NCI-H1105 (cell line): Measurements from ENCODE around the gene AIG1.

ENCODE experiments used
- DNase-seq: peaks from one replicate; lab custom pipeline; 2025; lab: John Stamatoyannopoulos, UW

Gene AIG1

DNA sequence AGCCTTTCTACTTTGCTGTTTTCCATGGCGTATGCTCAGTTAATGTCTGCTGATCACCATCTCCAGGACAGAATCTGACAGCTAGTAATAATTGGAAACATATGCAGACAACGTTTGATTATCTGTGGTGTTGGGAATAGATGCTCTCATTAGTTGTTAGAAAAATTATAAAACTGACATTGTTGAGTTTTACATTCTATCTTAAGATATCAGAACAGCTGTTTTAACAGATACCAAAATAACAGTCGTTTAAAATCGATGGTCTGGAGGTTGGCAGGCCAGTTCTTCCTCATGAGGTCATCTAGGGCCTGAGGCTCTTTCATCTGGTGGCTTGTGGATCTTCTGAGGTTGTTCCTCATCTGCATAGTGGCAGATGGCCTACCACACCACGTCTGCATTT lies 137.6 kb downstream of the AIG1 start:
- no peak for DNase-seq

DNA sequence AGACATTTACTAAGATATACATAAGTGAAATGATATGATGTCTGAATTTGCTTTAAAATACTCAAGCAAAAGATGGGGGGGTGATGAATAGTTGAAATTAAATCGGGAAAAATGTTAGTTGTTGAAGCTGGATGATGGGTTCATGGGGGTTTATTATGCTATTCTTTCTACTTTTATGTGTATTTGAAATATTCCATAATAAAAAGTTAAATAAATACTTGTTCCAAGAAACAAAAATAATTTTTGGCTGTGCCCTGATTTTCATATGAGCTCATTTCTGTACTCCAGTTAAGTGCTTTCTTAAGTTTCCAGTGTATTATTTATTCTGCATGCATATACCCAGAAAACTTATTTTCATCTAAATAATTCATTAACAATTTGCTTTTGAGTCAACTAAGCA lies 138.6 kb downstream of the AIG1 start:
- no peak for DNase-seq

DNA sequence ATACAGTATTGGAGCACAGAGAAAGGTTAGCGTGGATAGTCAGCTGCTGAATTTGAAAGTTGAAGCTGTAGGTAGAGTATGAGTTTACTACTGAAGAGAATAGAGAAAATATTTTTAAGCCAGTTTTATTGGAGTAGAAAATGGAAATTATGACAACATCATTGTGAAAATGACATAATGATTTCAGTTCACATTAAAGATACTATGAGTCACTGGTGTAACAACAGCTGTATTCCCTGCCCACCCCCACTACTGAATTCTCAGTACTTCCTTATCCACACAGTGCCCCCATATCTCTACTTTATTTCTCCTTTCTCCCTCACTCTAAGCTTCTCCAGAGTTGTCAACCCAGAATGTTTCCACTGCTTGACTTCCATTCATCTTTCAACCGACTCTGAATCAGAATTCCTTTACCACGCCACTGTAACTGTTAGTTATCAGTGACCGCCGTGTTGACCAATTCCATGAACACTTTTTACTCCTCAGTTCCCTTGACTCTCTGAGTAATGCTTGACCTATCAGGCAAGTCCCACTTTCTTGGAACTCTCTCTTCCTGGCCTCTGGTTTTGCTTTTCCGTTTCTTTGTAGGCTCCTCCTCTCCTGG lies 139.6 kb downstream of the AIG1 start:
- no peak for DNase-seq

DNA sequence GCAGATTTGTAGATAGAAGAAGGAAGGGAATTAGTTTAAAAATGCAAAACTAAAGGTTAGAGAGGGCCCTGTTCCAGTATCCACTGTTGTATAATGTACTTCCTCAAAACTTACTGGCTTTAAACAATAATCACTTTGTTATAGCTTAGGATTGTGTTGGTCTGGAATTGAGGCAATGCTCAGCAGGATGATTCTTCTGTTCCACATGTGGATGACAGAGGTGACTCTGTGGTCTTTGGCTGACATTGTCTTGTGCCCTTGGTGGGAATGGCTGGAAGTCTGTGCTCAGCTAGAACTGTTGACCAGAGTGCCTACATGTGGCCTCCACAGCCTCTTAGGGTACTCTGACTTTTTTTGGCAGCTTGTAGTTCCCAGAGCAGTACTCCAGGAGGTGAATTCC lies 143.4 kb downstream of the AIG1 start:
- DNase-seq: no peak

DNA sequence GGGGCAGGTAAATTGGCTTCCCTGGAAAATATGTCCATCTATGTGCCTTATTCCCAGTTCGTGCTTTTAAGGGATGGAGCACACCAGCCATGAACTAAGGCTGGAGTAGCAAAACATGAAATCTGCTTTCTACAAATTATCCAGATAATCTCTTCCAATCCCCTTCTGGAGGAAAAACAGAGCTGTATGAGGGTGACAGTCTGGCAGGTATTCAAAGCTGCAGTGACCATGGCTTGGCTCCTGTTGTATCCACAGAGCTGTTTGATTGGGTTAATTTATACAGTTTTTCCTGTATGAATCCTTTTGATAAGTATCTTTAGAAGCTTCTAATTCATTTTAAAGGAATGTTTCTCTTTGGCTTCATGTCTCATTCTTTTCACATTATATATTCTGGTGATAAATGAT lies 144.4 kb downstream of the AIG1 start:
- DNase-seq: no peak

DNA sequence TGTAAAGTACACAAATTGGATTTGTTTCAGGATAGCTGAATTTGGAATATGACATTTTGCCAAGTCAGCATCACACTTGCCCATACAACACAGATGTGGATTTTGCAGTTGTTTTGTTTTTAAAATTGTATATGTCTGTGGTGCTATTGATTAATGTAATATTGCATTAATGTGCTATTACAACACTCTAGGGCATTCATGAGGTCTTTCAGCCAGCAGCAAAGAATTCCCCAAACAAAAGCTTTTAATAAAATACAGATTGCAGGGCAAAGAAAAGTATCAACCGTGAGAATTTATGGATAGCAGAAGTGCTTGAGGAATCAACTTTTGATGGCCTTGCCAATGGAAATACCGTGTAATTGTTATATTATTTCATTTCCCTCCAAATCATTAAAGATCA lies 144.9 kb downstream of the AIG1 start:
- no peak for DNase-seq

DNA sequence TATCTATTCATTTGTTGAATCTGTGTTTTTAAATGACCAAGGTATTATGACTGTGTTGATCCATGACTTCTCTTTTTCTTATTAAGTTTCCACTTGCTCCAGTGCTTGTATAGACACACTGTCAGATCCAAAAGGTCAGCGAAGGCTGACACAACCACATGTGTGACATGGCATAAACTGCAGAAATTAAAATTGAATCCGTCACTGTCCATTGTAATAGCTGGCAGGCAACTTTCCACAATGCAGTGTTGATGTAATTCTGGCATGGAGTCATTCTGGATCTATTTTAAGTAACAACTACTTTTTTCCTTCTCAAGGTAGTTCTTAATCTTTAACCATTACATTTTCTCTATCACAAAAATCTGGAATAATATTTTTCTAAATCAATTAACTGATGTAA lies 145.3 kb downstream of the AIG1 start:
- no peak for DNase-seq

DNA sequence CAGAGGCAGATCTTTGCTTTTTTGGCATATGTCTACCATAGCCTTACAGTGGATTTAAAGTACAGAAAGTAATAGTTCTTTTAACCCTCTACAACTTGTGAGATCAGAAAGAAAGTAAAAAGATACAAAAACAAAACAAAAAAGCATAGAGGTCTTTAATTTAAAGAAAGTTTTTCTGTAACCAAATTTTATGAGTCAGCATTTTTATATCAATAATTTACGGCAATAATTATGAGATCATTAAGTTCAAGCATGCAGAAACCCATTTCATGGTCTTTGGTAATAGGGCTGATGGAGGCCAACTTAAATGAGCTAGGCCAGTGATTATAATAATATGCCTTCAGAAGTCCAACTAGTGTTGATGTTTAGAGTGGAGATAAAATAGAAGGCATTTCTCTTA lies 145.9 kb downstream of the AIG1 start:
- DNase-seq: no peak

DNA sequence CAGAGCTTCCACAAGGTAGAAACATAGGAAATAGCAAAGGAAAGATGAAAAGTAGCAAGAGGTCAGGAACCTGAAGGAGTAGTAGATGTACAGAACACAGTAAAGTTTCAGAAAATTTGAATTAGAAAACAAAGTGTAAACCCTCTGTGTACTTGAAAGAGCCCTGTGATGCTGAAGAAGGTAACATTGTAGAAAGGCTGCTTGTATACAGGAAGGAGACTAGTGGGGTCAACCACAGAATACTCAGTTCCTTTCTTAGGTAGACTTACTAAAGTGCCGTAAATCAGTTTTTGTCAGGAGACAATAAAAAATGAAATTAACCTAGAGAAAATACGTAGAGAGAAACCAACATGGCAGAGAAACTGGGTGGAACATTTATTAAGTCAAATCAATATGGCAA lies 149.7 kb downstream of the AIG1 start:
- no peak for DNase-seq

DNA sequence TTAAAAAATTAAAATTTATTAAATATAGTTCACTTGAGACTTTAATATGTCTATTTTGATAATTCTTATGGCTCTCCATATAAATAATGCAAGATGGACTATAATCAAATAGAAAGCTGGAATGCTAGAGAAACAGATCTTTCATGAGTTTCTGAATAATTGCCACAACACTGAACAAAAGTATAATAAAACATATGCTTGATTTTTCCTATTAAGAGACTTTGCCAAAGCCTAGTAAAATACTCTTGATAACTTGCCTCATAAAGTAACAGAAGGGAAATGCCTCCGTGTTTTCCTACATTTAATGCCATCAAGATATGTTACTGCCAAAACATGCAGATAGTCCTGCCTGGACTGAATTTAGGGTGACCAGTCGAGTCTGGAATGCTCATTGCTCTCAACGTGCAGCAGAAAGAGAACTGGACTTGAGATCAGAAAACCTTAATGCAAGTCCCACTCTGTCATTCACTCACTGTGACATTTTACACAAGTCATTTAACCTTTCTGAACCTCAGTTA lies 153.2 kb downstream of the AIG1 start:
- DNase-seq: no peak

DNA sequence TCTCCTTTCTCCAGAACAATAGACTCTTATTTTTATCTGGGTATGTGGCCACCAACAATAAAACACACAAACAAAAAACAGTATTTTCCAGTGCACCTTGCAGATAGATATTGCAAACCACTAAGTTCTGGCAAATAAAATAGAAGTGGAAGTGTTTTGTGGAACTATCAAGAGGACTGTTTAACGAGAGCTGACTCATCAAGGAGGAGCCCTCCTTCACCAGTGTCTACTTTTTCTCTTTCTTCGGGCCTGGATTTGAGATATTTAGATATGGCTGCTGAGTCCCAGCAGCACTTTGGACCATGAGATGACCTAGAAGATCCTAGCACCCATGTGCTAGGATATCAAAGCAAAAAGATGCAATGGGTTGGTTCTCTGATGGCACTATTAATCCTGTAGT lies 154.7 kb downstream of the AIG1 start:
- no peak for DNase-seq

DNA sequence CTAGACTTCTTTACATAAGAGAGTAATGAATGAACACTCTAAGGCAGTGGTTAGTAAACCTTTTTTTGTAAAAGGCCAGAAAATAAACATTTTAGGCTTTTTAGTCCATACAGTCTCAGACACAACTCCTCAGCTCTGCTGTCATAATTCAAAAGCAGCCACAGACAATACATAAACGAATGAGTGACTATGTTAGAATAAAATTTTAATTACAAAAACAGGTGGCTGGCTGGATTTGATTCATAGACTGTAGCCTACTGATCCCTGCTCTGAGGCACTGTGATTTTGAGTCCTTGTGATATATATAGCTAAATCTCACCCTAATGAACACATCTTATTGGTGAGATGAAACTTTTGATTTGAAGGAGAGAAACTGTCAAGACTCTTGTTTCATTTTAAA lies 155.1 kb downstream of the AIG1 start:
- no peak for DNase-seq

DNA sequence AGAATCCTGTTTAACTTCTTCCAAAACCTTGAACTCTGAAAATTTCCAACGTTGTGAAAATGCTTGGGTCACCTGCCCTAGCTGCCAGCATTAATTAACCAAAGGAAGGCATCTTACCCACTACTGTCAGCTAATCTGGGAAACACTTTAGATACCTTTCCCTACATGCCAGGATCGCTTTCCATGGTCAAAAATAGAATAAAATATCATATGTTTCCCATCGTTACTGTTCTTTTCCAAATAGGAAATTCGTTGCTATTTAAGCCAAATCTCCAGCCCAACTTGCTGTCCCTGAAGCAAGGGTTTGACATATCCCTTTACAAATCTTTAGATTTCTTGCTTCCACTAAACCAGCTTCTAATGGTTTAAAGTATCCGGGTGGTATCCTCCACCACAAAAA lies 157.5 kb downstream of the AIG1 start:
- no peak for DNase-seq

DNA sequence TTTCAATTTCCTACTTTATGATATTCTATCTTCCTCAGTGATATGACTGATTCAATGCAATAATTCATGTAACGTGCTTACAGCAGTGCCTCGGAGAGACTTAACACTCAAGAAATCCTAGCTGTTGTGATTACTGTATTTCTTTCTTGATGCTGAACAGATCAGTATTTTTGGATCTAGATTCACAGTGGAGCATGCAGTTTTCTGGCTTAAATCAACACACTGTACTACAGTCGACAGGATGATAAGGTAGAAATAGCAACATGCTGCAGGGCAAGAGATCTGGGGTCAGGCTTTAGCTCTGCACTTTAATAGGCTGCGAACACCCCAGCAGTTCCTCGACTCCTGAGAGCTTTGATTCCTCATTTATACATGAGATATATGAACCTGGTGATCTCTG lies 161.0 kb downstream of the AIG1 start:
- DNase-seq: no peak

DNA sequence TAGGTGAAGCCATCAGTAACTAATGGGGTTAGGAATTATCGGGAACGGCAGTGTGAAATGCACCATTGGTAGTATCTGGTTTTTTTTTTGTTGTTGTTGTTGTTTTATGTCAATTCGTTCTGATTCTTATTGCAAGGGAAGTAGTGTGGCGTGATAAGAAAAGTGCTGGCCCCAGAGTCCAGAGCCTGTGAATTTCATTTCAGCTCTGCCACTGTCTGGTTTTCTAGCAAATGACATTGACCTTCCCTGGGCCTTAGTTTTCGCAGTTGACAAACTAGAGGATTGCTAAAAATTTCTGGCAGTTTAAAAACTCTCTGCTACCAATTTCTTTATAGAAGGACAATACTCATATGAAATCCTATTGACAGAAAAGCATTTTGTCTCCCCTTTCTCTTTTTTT lies 161.6 kb downstream of the AIG1 start:
- DNase-seq: no peak

DNA sequence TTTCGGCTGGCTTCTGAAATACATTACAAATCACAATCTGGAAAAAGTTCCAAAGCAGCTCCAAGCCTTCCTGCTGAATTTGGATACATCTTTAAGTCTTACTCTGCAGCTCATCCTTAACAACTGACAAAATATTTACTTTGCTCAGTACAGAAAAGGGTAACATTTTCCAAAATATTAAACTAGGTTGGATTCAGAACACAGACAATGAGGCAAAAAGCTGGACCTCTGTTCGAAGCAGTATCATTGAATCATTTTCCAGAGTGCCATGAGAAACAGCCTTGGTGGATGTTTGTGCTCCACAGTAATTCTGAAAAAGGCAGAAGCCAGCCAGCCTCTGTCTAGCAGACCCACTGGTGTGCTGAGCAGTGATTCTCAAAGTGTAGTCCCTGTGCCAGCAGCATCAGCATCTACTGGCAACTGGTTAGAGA lies 162.1 kb downstream of the AIG1 start:
- no peak for DNase-seq

DNA sequence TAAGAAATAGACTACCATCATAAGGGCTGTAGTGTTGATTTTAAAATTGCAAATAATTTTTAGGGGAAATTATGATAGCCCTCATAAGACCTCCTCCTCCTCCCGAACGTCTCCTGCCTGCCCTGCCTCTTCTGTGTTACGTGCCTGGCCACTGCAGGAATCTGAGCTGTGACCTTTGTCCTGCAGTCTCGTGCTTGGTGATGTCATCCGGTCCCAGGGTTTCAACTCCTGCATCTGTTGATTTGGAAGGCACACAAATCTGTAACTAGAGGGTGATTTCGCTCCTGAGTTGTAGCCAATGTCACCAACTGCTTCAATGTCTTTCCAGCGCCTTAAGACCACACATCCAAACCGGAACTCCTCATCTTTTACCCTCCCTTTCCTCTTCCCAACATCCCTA lies 163.2 kb downstream of the AIG1 start:
- DNase-seq: no peak

DNA sequence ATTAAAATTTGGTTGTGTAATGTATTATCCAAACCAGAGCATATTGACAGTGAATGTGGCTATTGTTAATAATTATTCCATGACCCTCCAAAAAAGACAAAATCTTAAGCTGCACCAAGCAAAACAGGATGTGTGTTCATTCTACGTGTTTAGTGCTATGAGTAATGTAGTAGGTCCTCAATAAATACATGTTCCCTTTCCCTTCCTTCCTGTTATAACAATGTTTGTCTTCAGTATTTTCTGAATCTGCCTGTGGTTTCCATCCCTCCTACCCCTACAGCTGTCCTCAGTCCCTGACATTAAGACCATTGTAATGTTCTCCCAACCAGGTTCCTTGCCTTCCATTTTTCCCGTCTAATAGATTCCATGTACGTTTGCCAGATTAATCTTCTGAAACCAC lies 163.8 kb downstream of the AIG1 start:
- no peak for DNase-seq

DNA sequence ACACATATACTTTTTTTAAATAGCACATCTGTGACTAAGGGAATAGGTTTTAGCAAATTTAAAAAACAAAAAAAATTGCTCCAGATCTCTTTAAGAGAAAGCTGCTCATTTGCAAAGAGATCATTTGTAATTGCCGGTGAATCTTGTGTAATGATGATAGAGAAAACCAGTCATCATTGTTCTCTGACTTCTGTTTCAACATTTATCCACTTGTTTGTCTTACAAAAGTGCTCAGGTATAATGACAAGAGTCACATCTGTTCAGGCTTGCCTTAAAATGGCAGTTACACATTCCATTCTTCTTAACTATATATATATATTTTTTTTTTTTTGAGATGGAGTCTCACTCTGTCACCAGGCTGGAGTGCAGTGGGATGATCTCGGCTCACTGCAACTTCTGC lies 165.2 kb downstream of the AIG1 start:
- DNase-seq: no peak

DNA sequence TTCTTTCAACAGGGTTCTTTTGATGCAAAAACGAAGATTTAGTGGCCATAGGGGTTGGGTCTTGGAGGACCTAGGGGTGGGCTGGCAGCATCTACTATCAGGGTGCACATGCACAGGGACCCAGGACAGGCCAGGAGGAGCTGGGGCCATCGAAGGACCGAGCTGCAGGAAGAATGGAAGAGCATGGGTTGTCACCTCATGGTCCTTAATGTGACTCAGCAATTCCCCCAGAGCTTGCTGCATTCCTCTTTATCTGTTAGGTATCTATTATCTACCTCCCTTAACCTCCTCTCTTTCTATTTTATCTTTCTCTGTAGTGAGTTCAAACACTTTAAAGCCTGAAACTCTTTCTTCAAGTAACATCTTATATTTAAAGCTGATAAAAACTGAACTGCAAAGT lies 167.0 kb downstream of the AIG1 start:
- DNase-seq: no peak

DNA sequence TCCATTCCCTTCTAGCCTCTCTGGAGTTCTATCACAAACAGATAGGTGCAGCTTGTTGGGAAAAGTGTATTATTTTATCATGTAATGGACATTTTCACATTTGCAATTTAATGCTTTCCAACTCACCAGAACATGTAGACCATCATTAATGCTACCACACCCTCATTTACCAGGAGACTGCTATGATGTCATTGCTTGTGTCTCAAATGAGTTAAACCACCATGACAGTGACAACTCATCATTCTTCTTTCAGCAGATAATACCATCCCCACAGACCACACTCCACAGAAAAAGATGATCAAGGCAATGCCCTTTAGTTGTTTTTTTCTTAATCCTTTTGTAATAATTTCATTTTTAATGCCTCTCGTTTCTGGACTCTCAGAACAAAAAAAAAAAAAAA lies 168.7 kb downstream of the AIG1 start:
- DNase-seq: no peak

DNA sequence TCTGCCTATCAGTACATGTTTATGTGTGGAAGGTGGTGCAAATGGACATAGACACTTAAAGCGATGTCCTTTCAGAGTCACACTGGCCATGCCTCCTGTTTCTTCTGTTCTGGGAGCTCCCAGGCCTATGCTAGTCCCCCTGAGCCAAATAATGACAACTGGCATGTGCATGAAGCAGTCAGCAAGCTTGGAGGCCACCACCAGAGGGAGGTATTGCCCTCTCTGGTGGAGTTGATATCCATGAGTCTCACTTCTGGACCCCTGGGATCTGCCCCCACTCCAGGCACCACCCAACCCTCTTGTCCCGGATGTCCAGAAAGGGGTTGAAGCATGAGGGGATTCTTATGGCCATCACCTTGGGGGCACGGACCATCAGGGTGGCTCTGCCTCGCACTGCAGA lies 172.2 kb downstream of the AIG1 start:
- peak; percentile 2 for DNase-seq

DNA sequence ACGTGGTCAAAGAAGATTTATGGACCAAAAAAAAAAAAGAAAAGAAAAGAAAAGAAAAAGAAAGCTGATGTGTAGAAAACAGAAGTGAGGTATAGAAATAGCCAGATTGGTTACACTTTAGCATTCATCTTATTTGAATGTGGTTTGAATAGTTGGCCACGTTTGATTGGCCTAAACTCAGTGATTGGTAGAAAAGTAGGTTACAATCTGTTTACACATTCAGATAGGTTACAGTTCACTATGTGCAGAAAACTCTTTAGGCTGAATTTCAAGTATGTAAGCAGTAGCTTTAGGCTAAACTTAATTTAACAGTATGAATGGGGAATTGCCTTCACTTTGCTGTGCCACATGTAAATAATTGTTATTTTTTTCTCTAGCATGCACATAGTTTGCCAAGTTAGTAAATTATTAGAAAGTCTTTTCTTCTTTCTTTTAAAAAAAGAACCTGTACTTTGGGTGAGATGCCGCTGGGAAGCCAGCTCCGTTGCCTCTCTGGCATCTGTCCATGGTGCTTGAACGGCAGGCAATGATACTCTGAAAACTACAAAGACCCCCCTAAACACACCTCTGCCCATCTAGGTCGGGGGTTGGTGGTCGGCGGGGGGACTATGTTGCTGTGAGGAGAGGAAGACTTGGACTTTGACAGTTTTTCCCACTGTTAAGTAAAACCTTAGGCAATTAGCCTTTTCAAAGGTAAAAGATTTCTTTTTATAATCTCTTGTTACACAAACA lies 173.0 kb downstream of the AIG1 start:
- DNase-seq: no peak

DNA sequence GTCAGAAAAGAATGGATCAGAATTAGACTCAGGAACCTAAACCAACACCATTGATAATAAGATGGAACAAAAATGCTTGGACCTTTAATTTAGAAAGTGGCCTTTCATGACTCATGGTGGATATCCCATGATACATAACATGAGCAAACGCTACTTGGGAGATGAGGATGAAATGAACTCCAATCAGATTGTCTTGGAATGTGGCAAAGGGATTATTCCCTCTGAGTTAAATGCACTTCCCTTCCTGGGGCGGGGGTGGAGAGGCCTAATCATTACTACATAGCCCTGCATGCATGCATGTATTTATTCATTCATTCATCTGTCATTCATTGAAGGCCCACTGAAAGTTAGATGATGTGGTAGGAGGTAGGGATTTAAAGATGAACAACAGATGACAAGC lies 174.0 kb downstream of the AIG1 start:
- DNase-seq: no peak
